Kidney epithelial cell (primary cell): ENCODE results near the gene GRHL3. TPM values are rescaled to one million over a fixed set of nuclear protein-coding genes. Genes with fewer than 3 reads are reported as not detected.
A peak's percentile ranks its signal among the peaks of the same experiment; 100 is the strongest.

Experiments
- DNase-seq: peaks from one replicate; pipeline ENCODE4 v3.0.0-alpha.2; 2010; ENCODE audit warnings: low read depth
- H3K27me3 ChIP-seq: 2 replicates; pipeline ENCODE4 v1.6.0; 2011; ENCODE audit warnings: low read length; ENCODE audit not compliant: control insufficient read depth, insufficient read depth
- H3K36me3 ChIP-seq: 2 replicates; pipeline ENCODE4 v1.5.1; 2011; ENCODE audit warnings: low read length; ENCODE audit not compliant: control insufficient read depth, insufficient read depth
- H3K4me3 ChIP-seq: 2 replicates; pipeline ENCODE4 v1.5.1; 2011; ENCODE audit warnings: low read depth, mild to moderate bottlenecking, control low read depth, low read length
- CTCF ChIP-seq: IDR thresholded peaks from 2 replicates; pipeline ENCODE4 v1.5.1; 2011; ENCODE audit warnings: mild to moderate bottlenecking, moderate library complexity, low read length, control low read depth, inconsistent platforms; ENCODE audit not compliant: insufficient read depth, poor library complexity, severe bottlenecking
- total RNA-seq: library from RNA; depleted of rRNA; stranded (reverse); fragments of >200 nt; gene quantifications from 2 replicates; pipeline ENCODE4 v1.2.3, GENCODE V29; 2015

GRHL3 gene
- total RNA-seq, 1 donor from 2014 or later = 12.5 TPM

- no peak for TF ChIP-seq CTCF
- H3K27me3 ChIP-seq = no peaks in the 10 kb centered on the region
Measured at GRCh38 chr1:24290933-24291487, 28.1 kb upstream of the GRHL3 start.

GRCh38 chr1:24292103-24292502, 27.1 kb upstream of the GRHL3 start:
- no peak overlapping the region for H3K4me3 ChIP-seq
- no peaks in the 10 kb centered on the region for H3K27me3 ChIP-seq
- no peaks in the 10 kb centered on the region for H3K36me3 ChIP-seq
- no peak for TF ChIP-seq CTCF
- DNase-seq = no peak

More at GRCh38 chr1:24290933-24291487, 28.1 kb upstream of the GRHL3 start:
- Histone ChIP-seq H3K4me3 (no peak overlapping the region), H3K36me3 (no peaks in the 10 kb centered on the region)
- DNase-seq = no peak

GRCh38 chr1:24292887-24293286, 26.3 kb upstream of the GRHL3 start:
- H3K4me3 ChIP-seq = no peak overlapping the region
- no peaks in the 10 kb centered on the region for H3K36me3 ChIP-seq
- no peak for DNase-seq
- no peaks in the 10 kb centered on the region for H3K27me3 ChIP-seq
- no peak for TF ChIP-seq CTCF

GRCh38 chr1:24293392-24294227, 25.5 kb upstream of the GRHL3 start:
- TF ChIP-seq CTCF = no peak
- Histone ChIP-seq H3K27me3 (no peaks in the 10 kb centered on the region), H3K36me3 (no peaks in the 10 kb centered on the region), H3K4me3 (no peak overlapping the region)
- DNase-seq = no peak

DNA sequence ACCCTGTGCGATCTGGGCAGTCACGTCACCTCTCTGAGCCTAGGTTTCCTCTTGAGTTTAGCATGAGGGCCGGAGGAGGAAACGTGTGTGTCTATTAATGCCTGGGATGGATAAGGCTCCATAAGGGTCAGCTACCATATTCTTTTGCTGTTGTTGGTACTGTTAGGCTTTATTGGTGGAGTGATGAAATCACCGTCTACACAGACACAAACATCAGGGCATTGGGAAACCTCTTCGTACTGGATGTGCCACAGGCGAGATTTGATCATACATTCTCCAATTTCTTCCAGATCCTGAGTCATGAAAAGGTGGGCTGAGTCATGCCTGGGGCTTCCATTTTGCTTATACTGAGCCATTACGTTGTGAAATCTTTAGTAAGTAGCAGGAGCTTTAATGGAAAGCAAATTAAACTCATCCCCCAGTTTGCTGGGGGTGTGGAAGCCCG, 24.9 kb upstream of the GRHL3 start:
- Histone ChIP-seq H3K27me3 (no peaks in the 10 kb centered on the region), H3K4me3 (no peak overlapping the region), H3K36me3 (no peaks in the 10 kb centered on the region)
- DNase-seq = peak; percentile 74
- no peak for TF ChIP-seq CTCF
